Activated B cell treated with CpG ODN at 0.5 μM for 24 hours (primary cell): ENCODE results near the gene SRPX. TPM values are rescaled to one million over a fixed set of nuclear protein-coding genes. Genes with fewer than 3 reads are reported as not detected.

Experiments used
- ATAC-seq: fragments of 200-7000 bp; cut with Tn5 transposase; one replicate; pipeline ENCODE4 v1.10.0; 2021; ENCODE audit warnings: low read depth, mild to moderate bottlenecking, moderate library complexity
- CTCF ChIA-PET: fragments of 350-600 bp; sonication (Branson Sonifier 250); formaldehyde crosslinking; loops from one replicate; lab custom pipeline; 2021; ENCODE audit warnings: antibody characterized with exemption; lab: Charles Lee
- POLR2A ChIA-PET: fragments of 350-600 bp; sonication (Branson Sonifier 250); formaldehyde crosslinking; loops from one replicate; lab custom pipeline; 2021; ENCODE audit warnings: antibody characterized with exemption; lab: Charles Lee
- DNase-seq: peaks from one replicate; pipeline ENCODE4 v3.0.0; 2022
- H3K27ac Mint-ChIP-seq: one replicate; pipeline ENCODE4 v1.8.0; 2020; ENCODE audit warnings: mixed read lengths
- H3K27me3 Mint-ChIP-seq: one replicate; pipeline ENCODE4 v1.8.0; 2021; ENCODE audit warnings: mixed read lengths
- H3K36me3 Mint-ChIP-seq: one replicate; pipeline ENCODE4 v1.8.0; 2021; ENCODE audit warnings: low read depth, mixed read lengths
- H3K4me1 Mint-ChIP-seq: one replicate; pipeline ENCODE4 v1.8.0; 2021; ENCODE audit warnings: mixed read lengths
- H3K4me3 Mint-ChIP-seq: one replicate; pipeline ENCODE4 v1.8.0; 2020; ENCODE audit warnings: mild to moderate bottlenecking, mixed read lengths
- H3K9me3 Mint-ChIP-seq: one replicate; pipeline ENCODE4 v1.8.0; 2020; ENCODE audit warnings: mixed read lengths
- intact Hi-C: fragments of 100-400 bp; cut with micrococcal nuclease; formaldehyde crosslinking; loops from one replicate; pipeline ENCODE4 v1.15.1; 2024
- total RNA-seq: library from RNA; stranded (reverse); gene quantifications from 2 replicates; pipeline ENCODE4 v1.2.3, GENCODE V29; 2022
- TF ChIP-seq, protein P1 (sequence below): fragments of 200-600 bp; IDR thresholded peaks from one replicate; pipeline ENCODE4 v1.8.0; 2022; ENCODE audit warnings: antibody characterized with exemption, mild to moderate bottlenecking

Gene SRPX
- total RNA-seq, 1 donor from 2014 or later, result not detected

DNA sequence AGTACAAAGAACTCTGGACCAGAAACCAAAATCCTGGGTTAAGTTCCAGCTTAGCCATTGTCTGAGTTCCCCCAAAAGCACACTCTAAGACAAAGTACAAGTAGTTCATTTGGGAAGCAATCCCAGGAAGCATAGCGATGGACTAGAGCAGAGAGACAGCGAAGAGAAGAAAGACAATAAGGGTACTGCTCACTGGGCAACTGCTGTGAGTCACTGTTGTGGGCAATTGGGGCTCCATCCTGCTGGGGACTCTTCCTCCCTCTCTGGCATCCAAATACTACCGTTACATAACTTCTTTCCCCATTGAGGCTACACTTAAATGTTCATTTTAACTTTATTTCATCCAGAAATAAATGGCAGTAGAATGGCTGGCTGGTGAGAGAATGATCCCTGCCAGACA, 14.1 kb downstream of the SRPX start:
- Mint-ChIP-seq H3K36me3 (no peaks in the 10 kb centered on the region), H3K9me3 (no peaks in the 10 kb centered on the region), H3K4me1 (peaks cover 5% of the 10 kb centered on the region), H3K4me3 (no peak overlapping the region), H3K27ac (no peak overlapping the region), H3K27me3 (no peaks in the 10 kb centered on the region)
- intact Hi-C loops, result no loop called here
- DNase-seq (no peak), ATAC-seq (no peak)
- ChIA-PET POLR2A (no interaction called here), CTCF (no interaction called here)
- TF ChIP-seq, protein P1, sequence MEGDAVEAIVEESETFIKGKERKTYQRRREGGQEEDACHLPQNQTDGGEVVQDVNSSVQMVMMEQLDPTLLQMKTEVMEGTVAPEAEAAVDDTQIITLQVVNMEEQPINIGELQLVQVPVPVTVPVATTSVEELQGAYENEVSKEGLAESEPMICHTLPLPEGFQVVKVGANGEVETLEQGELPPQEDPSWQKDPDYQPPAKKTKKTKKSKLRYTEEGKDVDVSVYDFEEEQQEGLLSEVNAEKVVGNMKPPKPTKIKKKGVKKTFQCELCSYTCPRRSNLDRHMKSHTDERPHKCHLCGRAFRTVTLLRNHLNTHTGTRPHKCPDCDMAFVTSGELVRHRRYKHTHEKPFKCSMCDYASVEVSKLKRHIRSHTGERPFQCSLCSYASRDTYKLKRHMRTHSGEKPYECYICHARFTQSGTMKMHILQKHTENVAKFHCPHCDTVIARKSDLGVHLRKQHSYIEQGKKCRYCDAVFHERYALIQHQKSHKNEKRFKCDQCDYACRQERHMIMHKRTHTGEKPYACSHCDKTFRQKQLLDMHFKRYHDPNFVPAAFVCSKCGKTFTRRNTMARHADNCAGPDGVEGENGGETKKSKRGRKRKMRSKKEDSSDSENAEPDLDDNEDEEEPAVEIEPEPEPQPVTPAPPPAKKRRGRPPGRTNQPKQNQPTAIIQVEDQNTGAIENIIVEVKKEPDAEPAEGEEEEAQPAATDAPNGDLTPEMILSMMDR, result no peak

DNA sequence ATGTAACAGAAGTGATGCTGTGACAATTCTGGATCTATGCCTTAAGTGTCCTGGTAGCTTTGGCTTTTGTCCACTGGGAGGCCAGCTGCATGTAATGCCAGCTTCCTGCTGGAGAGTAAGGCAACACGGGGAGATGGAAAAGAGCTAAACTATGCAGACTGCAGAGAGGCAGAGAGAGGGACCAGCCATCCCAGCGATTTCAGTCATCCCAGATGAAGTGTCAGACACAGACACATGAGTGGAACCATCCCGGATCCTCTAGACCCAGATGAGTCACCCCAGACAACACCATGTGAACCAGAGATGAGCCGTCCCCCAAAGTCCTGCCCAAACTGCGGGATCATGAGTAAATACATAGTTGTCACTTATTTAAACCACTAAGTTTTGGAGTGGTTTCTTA, 14.6 kb downstream of the SRPX start:
- CTCF ChIA-PET, result no interaction called here
- Mint-ChIP-seq H3K36me3 (no peaks in the 10 kb centered on the region), H3K27me3 (no peaks in the 10 kb centered on the region), H3K27ac (no peak overlapping the region), H3K9me3 (no peaks in the 10 kb centered on the region), H3K4me1 (peaks cover 5% of the 10 kb centered on the region), H3K4me3 (no peak overlapping the region)
- POLR2A ChIA-PET, result no interaction called here
- TF ChIP-seq, protein P1, result no peak
- ATAC-seq (no peak), DNase-seq (no peak)
- intact Hi-C loops, result no loop called here

DNA sequence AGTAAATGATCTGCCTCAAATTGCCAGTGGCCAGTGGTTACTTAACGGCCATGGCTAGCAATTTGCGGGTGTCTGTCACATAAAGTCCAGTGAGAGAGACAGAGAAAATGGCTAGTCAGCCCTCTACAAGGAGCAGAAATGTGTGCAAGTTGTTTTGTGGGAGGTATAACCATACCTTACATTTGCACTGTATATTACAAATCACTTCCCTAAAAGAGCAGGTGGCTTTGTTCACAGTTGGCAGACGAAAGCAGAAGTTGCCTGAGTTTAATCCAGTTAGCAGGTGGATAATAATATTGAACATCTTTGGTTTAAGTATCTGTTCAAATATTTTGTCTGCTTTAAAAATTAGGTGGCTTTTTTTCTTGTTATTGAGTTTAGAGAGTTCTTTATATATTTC, 15.6 kb downstream of the SRPX start:
- H3K36me3 Mint-ChIP-seq, result no peaks in the 10 kb centered on the region
- no peaks in the 10 kb centered on the region for H3K9me3 Mint-ChIP-seq
- peaks cover 5% of the 10 kb centered on the region for H3K4me1 Mint-ChIP-seq
- H3K4me3 Mint-ChIP-seq, result no peak overlapping the region
- H3K27ac Mint-ChIP-seq, result no peak overlapping the region
- ChIA-PET CTCF (no interaction called here), POLR2A (no interaction called here)
- H3K27me3 Mint-ChIP-seq, result no peaks in the 10 kb centered on the region
- DNase-seq, result no peak
- intact Hi-C loops, result no loop called here
- no peak for ATAC-seq
- TF ChIP-seq, protein P1, result no peak

DNA sequence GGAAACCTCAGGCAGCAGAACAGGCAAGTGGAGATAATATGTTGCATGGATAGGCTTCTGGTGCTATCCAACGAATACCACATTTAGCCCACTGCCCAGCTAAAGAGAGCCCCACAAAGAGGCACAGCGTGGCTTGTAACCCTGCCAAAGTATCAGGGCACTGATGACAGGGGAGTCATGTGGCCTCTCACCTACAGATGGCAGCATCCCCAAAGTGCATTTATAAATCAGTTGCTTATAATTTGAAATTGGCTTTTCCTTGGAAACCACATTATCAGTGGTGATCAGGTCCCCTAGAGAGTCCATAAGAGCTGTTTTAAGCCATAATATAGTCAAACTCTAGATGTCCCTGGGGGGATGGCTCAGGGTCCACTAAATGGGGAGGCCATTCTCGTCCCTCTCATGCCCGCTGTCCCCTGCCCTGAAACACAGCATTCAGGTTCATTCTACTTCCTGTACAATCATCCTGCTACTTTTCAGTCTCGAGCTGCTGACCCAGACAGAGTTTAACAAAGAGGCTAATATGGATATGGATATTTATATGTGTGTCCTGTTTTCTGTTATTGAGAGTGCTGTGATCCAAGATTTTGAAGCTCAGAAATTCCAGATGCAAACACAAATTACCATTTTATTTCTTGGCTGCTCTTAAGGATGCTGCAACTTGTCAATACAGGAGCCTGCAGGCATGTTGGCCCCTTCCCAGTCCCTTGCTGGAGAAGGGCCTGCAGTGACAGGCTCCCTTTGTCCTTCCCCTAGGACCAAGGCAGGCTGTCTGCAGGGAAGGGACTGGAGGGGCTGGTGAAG, 28.5 kb downstream of the SRPX start:
- ChIA-PET CTCF (interaction anchor here (2.3 kb wide), 1 partner anchor 135 kb away, joined by 7 read pairs; the partner anchor contains the start of gene RPGR), POLR2A (no interaction called here)
- no peaks in the 10 kb centered on the region for H3K4me1 Mint-ChIP-seq
- H3K27ac Mint-ChIP-seq, result no peak overlapping the region
- H3K27me3 Mint-ChIP-seq, result peaks cover 4% of the 10 kb centered on the region
- no peak overlapping the region for H3K4me3 Mint-ChIP-seq
- DNase-seq (no peak), ATAC-seq (no peak)
- H3K36me3 Mint-ChIP-seq, result no peaks in the 10 kb centered on the region
- TF ChIP-seq, protein P1, result no peak
- intact Hi-C loops, result loop anchor here (1.0 kb wide), 1 partner anchor 135 kb away; the partner anchor contains the start of gene RPGR
- H3K9me3 Mint-ChIP-seq, result no peaks in the 10 kb centered on the region

DNA sequence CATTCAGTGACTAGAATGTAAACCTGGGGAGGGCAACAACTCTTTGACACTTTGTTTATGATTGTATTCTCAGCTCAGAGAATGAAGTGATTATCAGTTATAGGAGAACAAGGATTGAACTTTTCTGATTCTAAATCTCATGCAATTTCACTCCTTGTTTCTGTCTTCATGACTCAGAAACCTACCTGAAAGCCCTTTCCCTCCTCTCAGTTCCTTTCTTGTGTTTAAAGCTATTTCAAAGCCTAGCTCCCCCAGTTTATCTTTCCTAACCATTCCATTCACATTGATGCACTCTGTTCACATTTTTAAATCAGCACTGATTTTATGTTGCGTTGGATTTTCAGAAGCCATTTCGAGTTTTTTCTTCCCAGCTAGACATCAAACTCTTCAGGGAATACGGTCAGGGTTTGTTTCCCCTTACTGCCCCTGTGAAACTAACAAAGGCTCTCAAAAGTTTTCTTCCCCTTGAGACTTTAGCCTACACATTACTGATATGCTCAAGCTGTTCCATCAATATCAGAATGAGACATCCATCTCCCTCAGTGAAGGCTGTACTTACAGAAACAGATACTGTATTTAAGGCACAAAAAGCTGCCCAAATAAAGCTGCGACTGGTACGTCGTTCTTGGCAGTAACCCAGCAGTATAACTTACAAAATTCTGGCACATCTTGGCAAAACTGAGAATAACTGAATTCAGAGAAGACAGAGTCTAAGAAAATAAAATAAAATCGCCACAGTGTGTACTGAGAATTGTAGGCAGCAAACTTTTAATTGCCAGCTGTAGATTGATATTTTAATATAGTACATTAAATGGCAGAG, 31.0 kb downstream of the SRPX start:
- ChIA-PET CTCF (no interaction called here), POLR2A (no interaction called here)
- Mint-ChIP-seq H3K4me1 (no peaks in the 10 kb centered on the region), H3K36me3 (no peaks in the 10 kb centered on the region), H3K4me3 (no peak overlapping the region), H3K9me3 (no peaks in the 10 kb centered on the region), H3K27ac (no peak overlapping the region), H3K27me3 (peaks cover 4% of the 10 kb centered on the region)
- ATAC-seq (no peak), DNase-seq (no peak)
- TF ChIP-seq, protein P1, result no peak
- intact Hi-C loops, result no loop called here
